NK-92 treated with Interleukin-12 subunit alpha and Interleukin-12 subunit beta, amount 100 ng/mL, for 24 hours (cell line): ENCODE measurements around the gene GOLGA6A.
"Not testable (repeated sequence)": the region's sequence is repeated elsewhere in the genome, so short reads cannot be mapped to it uniquely, and the experiment has no call there.

ENCODE experiments used
- DNase-seq: peaks from one replicate; lab custom pipeline; 2025; lab: John Stamatoyannopoulos, UW

The GOLGA6A gene

DNA sequence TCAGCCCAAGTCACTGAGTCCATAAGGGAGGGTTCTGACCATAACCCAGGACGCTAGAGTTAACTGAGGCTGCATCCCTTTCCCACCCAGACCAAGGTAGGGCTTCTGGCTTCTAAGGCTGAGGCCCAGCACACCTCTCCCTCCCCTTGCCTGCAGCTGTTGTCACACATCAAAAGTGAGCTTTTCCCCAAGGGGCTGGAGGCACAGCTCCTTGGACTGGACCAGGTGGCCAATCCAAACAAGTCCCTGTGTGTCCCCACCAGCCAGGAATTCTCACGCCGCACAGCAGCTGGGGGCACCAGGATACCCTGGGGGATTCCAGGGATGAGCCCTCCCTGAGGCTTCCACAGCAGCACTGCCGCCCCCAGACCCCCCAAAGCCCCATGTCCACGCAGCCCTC is 25.8 kb upstream of the GOLGA6A start:
- DNase-seq, result no peak

DNA sequence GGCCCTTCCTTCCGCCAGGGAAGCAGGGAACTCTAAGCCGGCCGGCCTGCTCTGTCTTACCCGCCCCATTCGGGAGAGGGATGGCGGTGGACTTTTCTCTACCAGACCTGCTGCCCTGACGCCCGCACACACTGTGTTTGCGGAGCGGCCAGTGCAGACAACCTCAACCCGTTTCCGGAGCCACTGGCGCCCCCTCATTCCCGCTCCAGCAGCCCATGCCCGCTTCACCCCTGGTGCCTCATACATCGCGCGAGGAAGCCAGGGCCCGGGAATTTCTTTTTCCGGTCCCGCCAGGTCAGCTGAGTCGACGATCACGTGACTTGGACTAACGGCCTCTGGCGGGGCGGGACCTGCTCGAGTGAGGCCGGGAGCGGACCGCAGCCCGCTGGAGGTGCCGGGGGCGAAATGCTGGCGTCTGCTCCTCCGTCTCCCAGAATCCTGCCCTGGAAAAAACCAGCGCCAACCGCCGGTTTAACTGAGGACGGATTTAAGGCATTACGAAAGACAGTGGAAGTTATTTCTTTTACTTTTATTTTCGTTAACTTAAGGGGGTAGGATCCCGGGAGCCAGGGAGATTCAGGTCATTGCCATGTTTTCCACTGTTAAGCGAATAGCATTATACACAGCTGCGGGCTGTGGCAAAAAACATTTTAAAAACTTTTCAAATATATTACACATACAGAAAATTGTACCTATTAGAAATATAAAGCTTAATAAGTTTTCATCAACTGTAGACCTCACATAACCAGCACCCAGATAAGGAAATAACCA is 17.8 kb upstream of the GOLGA6A start:
- DNase-seq, result not testable (repeated sequence)

- DNase-seq, result not testable (repeated sequence)
Observed at GRCh38 chr15:74096753-74097474, 14.6 kb upstream of the GOLGA6A start.

GRCh38 chr15:74095610-74096009 is 13.3 kb upstream of the GOLGA6A start:
- not testable (repeated sequence) for DNase-seq

DNA sequence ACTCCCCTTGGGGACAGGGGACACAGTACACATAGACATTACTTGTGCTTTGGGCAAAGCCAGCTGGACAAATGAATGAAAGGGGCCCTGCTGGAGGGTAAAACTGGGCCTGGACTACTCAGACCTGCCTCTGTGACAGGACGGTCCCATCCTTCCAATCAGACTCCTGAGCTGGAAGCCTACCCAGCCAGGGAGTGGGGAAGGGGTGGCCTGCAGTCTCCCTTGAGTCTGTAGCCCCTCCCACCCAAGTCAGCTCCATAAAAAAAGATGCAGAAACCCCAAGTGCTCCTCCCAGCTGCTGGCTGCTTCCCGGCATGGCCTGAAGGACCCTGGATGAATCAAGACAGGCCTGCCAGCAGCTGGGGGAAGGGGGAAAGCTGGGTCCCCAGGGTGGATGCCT is 12.2 kb upstream of the GOLGA6A start:
- DNase-seq, result not testable (repeated sequence)

GRCh38 chr15:74075781-74076180 is 6.6 kb downstream of the GOLGA6A start:
- not testable (repeated sequence) for DNase-seq

GRCh38 chr15:74072614-74073337 is 9.6 kb downstream of the GOLGA6A start:
- DNase-seq, result not testable (repeated sequence)

- DNase-seq, result not testable (repeated sequence)
Observed at GRCh38 chr15:74072132-74072531, 10.2 kb downstream of the GOLGA6A start.

DNA sequence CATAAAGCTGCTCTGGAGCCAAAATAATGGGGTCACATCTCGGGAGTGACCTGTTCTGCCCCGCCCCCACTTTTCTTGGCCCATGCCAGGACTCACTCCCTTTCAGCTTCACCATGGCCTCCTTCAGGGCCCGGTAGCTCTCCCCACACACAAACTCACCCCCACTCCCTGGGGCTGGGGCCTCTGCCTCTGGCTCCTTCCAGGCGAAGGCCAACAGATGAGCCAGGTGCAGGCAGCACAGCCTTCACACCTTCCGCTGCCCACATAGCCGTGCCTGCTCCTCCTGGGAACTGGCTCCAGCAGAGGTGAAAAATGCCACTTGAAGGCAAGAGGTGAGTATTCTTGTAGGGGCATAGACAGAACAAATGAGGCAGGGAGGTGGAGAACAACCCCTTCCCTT is 10.7 kb downstream of the GOLGA6A start:
- DNase-seq, result not testable (repeated sequence)

- not testable (repeated sequence) for DNase-seq
Observed at GRCh38 chr15:74065684-74066411, 16.5 kb downstream of the GOLGA6A start.

DNA sequence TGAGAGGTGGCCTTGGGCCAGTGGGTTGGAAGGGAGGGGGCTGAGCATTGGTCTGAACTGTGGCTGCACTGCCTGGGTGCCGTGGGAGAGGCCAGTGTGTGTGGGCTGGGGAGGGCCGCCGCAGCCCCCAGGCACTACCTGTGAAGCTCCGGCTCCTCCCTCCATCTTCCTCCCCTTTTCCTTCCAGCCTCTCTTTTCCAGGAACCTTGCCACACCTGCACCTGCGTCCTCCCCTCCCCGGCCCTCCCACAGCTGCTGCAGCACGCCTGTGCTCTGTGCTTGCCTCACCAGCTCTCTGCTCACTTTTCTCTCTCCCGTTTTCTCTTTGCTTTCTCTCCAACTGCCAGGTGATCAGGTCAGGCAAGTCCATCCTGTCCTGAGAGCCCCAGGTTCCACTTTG is 17.5 kb downstream of the GOLGA6A start:
- not testable (repeated sequence) for DNase-seq

- DNase-seq, result not testable (repeated sequence)
Observed at GRCh38 chr15:74064183-74064582, 18.2 kb downstream of the GOLGA6A start.

DNA sequence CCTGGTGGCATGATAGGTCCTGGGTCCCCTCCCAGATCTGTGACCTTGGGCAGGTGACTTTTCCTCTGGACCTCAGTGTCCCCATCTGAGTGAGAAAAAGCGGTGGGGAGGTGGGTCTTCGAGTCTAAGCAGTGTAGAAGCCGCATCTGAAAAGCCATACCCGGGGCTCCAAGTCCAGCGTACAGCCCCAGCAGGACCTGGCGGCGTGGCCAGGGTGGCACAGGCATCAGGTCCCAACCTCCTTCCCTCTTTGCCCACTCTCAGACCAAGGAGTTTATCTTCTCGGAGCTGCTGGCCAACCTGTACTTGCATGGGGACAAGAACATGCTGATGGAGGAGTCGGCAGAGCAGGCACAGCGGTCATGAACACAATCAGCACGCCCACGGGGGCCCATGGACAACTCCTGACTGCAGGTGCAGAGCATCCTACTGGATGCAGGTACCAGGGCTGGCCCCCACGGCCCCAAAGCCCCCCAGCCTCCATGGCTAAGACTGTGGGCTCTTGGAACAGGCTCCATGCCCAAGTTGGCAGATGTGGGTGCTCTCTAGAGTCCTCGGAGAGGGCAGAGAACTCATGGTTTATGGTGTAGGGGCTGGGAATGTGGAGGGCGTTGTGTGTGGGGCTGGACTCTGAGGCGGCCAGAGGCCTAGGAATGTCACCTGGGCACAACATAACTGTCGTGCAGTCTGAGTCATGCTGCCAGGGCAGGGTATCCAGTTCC is 18.8 kb downstream of the GOLGA6A start:
- DNase-seq, result not testable (repeated sequence)

DNA sequence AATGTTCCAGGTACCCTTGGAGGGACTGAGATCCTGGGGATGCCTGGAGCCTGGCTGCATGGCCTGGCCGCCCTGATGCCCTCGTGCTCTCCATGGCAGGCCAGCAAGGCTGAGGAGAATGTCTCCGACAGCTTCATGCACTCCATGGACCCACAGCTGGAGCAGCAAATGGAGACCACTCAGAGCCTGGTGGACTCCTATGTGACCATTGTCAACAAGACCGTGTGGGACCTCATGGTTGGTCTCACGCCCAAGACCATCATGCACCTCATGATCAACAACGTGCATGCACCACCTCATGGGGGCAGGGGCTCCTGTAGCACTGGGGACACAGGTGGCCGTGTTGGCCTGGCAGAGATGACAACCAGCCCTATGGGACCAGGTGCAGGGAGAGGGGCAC is 19.7 kb downstream of the GOLGA6A start:
- DNase-seq, result no peak

DNA sequence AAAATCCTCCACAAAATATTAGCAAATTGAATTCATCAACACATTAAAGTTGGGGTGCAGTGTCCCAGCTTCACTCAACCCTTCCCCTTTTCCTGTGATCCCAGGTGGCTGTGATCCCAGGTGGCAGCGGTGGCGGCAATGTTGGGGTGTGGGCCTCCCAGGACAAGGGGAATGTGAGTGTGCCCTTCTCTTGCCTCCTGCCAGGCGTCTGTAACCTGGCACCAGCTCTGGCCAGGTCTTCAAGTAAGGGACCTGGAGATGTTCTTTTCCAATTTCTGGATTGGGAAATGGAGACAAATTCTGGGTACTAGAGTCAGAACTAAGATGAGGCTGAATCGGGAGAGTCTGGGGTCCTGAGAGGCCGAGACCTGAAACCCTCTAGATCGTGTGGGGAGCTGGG is 20.1 kb downstream of the GOLGA6A start:
- DNase-seq, result no peak

GRCh38 chr15:74060251-74060650 is 22.1 kb downstream of the GOLGA6A start:
- no peak for DNase-seq

DNA sequence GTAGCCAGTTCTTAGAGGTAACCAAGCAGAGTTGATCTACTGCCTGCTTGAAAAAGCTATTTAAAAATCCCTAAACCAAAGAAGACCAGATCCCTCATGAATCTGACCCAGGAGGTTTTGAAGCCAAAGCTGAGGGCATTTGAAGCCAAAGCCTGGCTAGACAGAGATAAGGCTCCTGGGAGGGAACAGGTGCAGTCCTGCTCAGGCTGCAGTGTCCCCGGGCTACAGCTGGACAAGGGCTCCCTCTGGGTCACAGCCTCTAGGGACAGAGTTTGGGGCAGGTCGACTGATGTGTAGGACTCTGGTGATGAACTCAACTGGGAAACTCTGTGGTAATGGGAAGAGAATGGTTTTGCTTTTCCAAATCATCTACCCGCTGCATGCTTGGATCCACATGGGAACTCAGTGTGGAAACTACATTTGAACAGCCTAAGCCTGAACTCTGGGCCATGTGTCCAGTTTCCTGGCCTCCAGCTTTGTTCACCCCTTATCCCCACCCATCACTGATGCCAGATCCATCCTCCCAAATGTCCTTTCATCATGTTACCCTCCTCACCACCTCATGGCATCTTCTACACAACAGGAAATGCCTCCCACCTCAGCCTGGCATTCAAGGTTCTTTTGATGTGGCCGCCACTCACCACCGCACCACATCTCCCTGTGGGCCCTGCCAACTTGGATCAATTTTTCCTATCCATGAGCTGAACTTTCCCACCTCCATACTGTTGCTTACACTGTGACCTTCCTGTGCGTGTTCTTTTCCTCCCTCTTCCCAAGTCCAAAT is 23.1 kb downstream of the GOLGA6A start:
- DNase-seq, result not testable (repeated sequence)

GRCh38 chr15:74056330-74056729 is 26.0 kb downstream of the GOLGA6A start:
- not testable (repeated sequence) for DNase-seq

DNA sequence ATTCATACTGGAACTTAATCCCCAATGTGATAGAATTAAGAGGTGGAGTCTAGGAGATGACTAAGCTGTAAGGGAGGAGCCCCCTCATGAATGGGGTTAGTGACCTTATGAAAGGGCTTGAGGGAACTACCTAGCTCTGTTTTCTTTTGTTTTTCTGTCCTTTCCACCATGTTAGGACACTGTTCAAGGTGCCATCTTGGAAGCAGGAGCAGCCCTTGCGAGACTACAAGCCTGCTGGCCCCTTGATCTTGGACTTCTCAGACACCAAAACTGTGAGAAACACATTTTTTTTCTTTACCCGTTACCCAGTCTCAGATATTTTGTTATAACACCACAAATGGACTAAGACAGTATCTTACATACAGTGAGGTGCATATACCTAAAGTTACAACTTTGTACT is 26.5 kb downstream of the GOLGA6A start:
- DNase-seq, result no peak

DNA sequence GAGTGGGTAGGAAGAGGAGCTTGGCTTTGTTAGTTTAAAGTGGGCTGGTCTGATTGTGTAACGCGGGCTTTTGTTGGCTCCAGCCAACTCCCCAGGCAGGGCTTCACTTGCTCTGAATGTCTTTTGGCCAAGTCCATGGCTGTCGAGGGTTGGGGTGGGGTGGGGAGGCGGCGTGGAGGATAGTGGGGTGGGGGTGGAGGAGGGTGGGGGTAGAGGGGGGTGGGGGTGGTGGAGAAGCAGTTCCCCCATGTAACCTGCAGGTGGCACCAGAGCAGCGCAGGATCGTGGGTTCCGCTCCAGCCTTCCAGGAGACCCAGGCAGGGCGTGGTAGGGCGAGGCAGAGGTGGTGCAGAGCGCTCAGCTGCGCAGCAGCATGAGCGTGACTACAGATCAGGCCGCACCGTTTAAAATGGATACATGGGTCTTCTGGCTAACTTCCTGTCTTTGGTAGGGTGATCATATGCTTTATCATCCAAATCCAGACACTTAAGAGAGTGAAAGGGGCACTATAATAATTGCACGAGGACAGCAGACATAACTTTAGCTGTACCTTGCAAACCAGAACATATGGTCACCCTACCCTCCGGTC is 28.3 kb downstream of the GOLGA6A start:
- no peak for DNase-seq
